Measurements from ENCODE around the gene KPNB1.

DNA sequence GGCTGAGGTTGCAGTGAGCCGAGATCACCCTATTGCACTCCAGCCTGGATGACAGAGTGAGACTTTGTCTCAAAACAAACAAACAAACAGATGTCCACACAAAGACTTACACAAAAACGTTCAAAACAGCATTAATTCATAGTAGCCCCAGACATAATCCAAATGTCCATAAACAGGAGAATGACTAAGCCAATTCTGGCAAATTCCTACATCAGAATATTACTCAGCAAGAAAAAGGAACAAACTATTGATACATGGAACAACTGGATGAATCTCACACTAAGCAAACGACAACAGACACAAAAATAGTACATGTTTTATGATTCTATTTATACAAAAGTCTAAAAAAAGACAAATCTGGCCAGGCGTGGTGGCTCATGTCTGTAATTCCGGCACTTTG is 10.8 kb upstream of the KPNB1 start:
- TF ChIP-seq POLR2A (IDR thresholded peaks at IDR 0.05): no peak
- no peak for TF ChIP-seq POLR2AphosphoS5 (IDR thresholded peaks at IDR 0.05)
- TF ChIP-seq CTCF (IDR thresholded peaks at IDR 0.05): no peak
